HG03135 (cell line): ENCODE results near the gene CUL9.

Experiments
- ATAC-seq: cut with Tn5 transposase; IDR thresholded peaks from one replicate; pipeline ENCODE4 v1.9.1; 2021; ENCODE audit warnings: mild to moderate bottlenecking, moderate library complexity; ENCODE audit not compliant: unreplicated experiment

The CUL9 gene

DNA sequence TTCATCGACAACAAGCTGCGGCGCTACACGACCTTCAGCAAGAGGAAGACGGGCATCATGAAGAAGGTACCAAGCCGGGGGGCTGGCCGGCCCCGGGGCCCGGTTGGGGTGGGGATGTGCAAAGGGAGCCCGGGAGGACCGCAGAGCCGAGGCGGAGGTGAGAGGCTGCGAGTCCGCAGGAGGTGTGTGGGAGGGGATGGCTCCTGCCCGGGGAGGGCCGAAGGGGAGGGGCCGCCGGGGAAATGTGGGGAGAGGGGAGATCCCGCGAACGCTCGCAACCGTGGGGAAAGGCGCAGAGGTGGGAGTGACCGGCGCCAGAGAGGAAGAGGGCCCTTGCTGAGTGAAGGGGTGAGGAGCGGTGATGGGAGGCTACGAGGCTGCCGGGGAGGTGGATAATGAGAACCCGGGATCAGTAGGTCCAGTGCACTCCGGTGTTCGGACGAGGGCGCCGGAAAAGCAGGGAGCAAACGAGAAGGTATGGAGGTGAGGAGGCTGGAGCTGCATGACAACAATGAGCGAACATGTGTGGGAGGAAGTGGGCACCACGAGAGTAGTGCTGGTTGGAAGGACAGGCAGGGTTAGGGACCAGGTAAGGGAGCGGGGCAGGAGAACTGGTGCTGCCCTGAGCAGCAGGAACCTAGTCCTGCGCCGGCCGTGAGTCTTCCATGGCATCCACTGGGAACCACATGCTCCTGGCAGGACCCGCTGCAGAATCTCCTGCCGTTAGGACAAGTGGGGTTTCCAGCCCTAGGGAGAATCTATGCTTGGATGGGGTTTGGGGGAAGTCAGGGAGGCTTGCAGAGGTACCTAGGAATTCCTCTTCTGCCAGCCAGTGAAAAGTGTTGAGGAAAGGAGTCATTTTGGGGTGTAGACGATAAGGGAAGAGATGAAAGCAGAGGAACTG is 9.6 kb upstream of the CUL9 start:
- ATAC-seq = no peak

DNA sequence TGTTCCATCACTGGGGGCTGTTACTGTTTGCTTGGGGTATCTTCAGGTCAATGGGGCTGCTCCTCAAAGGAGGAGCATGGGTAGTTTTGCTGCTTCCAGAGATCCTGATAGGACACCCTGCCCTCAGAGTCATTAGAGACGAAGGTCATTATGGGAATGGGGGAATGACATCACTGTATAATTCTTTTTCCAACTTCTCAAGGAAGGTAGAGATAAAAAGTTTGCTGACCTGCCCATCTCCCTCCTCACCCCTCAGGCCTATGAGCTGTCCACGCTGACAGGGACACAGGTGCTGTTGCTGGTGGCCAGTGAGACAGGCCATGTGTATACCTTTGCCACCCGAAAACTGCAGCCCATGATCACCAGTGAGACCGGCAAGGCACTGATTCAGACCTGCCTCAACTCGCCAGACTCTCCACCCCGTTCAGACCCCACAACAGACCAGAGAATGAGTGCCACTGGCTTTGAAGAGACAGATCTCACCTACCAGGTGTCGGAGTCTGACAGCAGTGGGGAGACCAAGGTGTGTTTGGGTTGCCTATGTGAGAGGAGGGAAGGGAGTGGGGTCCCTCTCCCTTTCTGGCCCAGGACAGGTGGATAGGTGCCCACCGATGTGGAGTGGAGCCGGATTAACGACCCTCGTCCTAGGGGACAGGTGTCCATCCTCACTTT is 8.3 kb upstream of the CUL9 start:
- ATAC-seq = no peak

DNA sequence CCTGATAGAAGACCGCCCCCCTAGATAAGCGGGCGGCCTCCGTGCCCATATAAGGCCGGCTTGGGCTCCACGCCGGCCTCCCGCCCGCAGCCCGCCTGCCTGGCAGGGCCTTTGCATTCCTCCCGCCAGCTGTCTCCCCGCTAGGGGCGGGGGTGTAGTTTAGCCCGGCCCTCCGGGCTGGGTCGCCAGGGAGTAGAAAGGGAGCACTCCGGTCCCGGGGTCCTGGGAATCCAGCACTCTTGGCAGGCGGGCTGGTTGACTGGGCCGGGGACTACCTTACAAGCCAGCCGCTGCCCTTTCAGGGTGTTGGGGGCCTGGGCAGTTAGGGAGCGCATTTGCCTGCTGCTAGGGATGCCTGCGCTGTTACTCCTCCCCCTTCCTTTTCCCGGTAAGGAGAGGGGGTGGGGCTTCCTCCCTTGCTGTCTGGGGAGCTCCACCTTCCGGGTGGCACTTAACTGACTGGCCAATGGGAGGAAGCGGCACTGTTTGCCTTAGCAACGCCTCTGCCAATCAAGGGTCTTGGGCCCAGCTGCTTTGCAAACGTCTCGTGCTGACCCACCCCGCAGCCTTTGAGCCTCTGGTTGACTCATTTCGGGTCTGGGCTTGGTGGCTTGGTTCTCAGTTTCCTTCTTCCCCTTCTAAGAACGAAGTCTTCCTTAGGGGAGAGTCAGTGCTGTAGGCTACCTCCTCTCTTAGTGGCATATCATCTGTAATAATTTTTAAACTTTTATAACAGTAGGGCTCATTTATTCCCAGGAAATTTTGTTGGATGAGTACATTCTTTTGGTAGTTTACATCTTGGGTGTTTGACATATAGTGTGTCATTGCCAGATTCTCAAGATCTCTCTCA is 7.5 kb upstream of the CUL9 start:
- ATAC-seq = peak; percentile 64

- no peak for ATAC-seq
Observed at GRCh38 chr6:43175676-43176422, 6.1 kb upstream of the CUL9 start.

- ATAC-seq = no peak
Observed at GRCh38 chr6:43176423-43176786, 5.6 kb upstream of the CUL9 start.

- no peak for ATAC-seq
Observed at GRCh38 chr6:43178150-43178549, 3.8 kb upstream of the CUL9 start.

DNA sequence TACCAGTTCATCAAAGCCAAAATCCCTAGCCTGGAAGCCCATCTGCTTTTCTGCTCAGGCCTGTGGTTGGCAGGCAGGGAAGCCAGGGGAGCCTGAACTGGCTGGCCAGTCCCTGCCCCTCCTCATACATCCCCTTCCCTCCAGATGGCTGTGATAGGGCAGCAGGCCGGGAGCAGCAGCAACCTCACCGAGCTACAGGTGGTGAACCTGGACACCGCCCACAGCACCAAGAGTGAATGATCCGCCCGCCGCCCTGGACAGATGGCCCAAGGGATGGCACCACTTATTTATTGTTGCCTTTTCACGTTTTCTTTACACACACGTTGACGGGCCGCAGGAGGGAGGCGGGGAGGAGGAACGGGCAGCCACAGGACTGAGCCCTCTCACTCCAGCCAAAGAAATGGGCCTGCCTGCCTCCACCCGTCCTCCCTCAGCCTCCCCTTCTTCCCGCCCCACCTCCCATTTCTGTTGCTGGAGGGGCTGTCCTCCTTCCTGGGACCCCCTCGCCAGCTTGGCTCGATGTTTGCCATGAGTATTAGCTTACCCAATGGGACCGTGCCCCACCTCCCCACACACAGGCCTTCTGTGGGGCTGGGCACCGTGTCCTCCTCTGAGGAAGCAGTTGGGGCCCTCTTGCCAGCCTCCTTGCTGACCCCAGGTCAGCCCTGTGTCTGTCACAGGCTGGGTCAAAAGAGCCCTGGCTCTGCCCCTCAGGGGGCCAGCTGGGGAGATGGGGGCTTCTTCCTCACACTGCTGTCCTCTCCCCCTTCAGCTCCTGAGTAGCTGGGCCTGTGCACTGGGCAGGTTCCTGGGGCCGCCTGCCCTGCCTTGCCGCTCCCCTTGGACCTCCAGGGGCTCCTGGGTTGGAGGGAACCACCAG is 2.8 kb upstream of the CUL9 start:
- no peak for ATAC-seq

DNA sequence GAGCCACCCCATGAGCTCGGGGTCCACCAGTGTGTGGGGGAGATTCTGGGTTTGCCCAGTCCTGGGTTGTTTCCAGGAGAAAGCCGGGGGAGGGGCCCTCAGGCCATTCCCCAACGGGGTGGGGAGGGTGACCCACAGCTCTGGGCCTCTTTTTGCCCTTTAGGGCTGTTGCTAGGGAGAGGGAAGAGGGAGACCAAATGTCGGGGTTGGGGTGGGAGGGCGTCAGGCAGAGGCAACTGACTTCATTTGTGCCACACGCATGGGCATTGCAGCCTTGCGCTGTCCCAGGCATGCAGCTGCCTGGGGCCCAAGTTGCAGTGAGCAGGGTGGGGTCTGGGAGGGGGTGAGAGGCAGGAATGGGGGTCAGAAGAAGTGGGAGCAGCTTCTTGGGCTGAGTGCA is 1.9 kb upstream of the CUL9 start:
- no peak for ATAC-seq

- no peak for ATAC-seq
Observed at GRCh38 chr6:43180985-43181384, 1.0 kb upstream of the CUL9 start.

DNA sequence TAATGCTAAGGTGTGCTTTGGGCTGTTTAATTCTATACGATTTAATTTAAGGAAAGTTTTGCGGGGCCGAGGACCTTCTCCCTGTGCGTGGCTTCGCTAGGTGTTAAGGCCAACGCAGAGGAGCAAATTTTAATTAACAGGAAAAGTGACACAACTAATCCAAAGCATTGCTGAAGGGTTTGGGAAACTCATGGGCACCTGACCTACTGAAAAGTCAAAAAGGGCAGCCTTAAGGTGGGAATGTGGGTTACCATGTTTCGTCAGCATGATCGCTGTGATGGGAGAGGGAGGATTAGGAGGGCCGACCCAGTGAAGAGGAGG is 415 bp upstream of the CUL9 start:
- ATAC-seq = no peak

DNA sequence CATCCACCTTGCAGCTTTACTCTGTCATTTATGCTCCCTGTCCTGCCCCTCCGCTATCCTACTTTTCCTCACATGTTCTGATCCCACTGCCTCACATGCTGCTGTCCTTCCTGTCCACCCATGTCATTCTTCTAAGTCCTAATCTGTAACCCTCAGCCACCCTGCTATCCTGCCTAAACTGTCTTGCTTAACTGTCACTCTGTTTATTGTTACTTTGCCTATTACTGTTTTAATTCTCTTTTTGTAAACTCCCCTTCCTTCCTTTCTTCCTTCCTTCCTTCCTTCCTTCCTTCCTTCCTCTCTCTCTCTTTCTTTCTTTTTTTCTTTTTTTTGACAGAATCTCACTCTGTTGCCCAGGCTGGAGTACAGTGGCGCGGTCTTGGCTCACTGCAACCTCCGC is 1.4 kb downstream of the CUL9 start:
- no peak for ATAC-seq

DNA sequence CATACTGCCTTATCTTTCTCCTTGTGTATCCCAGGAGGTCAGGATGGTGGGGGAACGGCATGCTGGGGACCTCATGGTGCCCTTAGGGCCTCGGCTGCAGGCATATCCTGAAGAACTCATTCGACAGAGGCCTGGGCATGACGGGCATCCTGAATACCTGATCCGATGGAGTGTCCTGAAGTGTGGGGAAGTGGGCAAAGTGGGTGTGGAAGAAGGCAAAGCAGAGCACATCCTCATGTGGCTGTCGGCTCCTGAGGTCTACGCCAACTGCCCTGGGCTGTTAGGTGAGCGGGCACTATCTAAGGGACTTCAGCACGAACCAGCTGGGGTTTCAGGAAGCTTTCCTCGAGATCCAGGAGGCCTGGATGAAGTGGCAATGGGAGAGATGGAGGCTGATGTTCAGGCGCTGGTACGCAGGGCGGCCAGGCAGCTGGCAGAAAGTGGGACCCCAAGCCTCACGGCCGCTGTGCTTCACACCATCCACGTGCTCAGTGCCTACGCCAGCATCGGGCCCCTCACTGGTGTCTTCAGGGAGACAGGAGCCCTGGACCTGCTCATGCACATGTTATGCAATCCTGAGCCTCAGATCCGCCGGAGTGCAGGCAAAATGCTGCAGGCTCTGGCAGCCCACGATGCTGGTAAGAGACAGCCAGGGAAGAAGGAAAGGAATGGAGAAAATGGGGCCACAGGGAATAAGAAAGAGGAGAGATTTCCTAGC is 2.4 kb downstream of the CUL9 start:
- ATAC-seq = no peak

DNA sequence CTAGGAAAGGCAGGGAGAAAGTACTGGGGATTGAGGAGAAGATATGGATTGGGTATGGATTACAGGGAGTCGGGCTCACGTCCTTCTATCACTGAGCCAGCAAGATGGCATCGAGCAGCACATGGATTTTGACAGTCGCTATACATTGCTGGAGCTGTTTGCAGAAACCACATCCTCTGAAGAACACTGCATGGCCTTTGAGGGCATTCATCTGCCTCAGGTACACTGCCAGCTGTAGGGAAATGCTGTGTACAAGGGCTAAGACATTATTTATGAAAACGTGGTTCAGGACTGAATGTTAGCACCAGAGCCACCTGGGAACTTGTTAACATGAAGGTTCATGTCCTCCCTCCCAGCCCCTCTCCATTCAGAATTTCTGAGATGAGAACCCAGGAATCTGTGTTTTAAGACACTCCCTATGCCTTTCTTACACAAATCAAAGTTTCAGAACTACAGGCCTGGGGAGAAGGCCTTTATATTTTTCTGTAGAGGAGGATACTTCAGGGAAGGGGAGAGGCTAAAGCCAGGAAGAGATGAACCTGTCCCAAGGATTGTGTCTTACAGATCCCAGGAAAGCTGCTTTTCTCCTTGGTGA is 3.5 kb downstream of the CUL9 start:
- no peak for ATAC-seq

- no peak for ATAC-seq
Observed at GRCh38 chr6:43186019-43186418, 4.0 kb downstream of the CUL9 start.

DNA sequence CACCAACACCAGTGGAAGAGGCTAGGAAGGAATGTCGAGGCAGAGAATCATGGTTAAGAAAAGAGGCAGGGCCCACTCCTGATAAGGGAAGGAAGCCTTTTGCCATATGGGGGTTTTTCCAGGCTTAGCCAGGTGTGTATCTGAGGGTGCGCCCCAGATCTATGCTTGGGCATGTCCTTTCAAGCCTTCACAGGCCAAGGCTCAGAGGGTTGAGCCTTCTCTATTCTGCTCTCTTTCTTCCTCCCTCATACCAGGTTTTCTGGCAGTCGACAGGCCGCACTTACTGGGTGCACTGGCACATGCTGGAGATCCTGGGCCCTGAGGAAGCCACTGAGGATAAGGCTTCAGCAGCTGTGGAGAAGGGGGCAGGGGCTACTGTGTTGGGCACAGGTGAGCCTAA is 4.7 kb downstream of the CUL9 start:
- ATAC-seq = no peak

DNA sequence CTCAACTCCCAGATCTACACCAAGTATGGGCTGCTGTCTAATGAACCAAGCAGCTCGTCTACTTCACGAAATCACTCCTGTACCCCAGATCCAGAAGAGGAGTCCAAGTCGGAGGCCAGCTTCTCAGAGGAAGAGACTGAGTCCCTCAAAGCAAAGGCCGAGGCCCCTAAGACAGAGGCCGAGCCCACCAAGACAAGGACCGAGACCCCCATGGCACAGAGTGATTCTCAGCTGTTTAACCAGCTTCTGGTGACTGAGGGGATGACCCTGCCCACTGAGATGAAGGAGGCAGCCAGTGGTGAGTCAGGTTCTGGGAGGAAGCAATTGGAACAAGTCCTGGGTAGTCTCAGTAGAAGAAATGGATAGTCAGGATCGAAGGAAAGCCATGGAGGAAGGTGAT is 5.8 kb downstream of the CUL9 start:
- no peak for ATAC-seq

DNA sequence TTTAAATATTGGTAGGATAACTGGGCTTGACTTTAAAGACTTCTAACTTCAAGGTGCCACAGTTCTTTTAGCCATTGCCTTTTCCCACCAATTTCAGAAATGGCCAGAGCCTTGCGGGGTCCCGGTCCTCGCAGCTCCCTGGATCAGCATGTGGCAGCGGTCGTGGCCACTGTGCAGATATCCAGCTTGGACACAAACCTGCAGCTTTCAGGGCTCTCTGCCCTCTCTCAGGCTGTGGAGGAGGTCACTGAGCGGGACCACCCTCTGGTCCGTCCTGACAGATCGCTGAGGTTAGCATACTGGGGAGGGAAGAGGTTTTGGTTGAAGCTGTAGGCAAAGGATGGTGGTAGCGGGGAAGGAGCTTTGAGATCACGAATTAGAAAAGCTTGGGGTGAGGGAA is 6.4 kb downstream of the CUL9 start:
- no peak for ATAC-seq

DNA sequence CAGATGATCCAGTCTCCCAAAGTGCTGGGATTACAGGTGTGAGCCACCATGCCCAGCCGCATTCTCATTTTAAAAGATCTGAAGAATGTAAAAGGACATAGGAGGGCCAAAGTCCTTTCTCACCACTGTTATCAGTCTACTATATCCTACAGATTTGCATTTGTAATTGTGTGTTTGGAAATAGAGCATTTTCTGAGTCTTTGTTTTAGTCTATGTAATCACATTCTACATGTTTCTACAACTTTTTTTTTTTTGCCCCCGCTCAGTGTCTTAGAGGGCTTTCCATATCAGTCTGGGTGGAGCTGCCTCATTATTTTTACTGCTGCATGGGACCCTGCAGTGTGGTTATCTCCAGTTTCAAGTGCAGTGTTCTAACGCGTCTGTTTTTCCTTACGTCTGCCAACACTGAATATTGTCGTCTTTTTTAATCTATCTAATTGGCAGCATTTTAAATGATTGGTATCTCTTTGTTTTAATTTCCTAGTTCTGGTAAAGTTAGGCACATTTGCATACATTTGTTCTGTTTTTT is 7.8 kb downstream of the CUL9 start:
- ATAC-seq = no peak

DNA sequence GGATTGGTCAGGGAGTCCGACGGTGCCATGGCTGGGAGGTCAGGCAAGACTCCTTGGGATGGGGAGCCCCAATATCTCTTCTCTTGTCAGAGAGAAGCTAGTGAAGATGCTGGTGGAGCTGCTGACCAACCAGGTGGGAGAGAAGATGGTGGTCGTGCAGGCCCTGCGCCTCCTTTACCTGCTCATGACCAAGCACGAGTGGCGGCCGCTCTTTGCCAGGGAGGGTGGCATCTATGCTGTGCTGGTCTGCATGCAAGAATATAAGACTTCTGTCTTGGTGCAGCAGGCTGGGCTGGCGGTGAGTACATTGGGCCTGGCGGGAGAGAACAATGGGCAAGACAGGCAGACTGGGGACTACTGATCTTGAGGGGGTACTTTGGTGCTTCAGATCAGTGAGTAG is 10.9 kb downstream of the CUL9 start:
- ATAC-seq = no peak
